ENCODE measurements around the gene SCRT2.

SCRT2 gene

DNA sequence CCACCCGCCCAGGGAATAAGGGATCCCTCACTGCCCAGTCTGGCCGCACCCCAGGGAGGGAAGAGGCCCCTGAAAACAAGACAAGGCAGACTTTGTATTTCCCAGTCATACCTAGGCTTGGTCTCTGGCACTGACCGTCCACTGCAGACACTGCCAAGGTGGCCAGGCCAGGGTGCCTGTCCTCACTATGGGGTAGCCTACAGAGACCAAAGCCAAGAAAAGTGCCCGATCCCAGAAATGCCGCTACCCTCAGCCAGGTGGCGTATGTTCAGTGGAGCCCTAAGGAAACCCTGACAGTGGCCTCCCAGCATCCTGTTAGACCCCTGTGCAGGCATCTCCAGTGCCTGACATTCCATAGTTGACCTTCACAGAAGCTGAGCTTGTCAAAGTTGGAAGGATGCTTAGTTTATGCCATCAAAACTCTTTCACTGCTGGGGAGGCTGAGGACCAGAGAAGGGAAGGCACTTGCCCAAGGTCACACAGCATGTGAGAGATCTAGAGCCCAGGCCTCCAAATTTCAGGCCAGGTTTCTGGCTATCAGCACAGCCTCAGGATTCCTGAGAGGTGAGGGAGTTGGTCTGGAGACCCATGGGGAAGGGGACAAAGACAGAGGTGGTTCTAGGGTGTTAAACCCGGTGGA lies 2.5 kb downstream of the SCRT2 start:
- DNase-seq (ENCODE audit: low read depth): no peak

- no peak for DNase-seq (ENCODE audit: low read depth)
Observed at GRCh38 chr20:671252-672030, 4.2 kb downstream of the SCRT2 start.

- DNase-seq (ENCODE audit: low read depth): no peak
Observed at GRCh38 chr20:669573-669972, 6.0 kb downstream of the SCRT2 start.

DNA sequence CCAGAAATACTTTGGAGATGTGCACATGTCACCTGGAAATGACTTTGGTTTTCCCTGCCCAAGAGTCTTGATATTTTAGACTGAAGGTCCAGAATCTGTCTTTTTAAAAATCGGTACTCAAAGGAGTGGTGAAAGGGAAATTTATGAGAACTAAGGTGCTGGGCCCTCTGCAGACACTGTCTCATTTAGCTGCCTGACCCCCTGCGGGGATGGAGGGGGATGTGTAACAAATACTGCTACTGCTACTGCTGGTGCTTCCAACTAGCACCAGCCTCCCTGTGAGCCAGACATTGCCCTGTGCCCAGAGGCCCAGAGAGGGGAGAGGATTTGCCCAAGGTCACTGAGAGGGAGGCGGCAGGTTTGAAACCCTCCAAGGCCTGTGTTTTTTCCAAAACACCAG lies 7.0 kb downstream of the SCRT2 start:
- DNase-seq (ENCODE audit: low read depth): no peak

GRCh38 chr20:668050-668449 lies 7.6 kb downstream of the SCRT2 start:
- no peak for DNase-seq (ENCODE audit: low read depth)

DNA sequence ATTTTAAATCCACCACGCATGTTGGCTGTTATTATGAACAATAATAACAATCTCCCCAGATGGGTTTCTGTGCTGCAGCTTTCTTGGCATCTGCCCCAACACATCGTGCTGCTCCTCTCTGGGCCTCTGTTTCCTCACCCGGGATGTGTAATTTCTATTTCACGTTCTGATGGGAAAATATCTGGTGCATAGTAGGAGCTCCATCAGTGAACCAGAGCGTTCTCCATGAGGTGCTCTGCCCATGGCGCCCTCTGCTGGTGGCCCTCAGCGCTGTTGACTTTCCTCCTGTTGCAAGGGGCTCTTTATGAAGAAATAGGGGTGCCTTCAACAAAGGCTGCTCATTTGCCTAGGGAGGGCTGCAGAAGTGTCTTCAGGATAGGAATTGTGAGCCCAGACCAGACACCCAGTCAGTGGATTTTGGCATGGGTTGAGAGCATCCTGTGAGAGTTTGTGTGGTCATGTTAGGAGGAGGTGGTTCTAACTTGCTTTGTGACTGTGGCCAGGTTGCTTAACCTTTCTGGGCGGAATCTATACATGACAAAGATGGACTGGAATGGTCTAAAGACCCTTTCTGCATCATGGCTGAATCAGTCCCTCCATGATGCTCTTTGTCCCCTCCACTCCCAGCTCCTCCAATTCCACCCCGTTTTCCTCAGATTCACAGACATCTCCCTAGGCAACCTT lies 8.1 kb downstream of the SCRT2 start:
- DNase-seq (ENCODE audit: low read depth): peak; percentile 32

GRCh38 chr20:666877-667276 lies 8.7 kb downstream of the SCRT2 start:
- DNase-seq (ENCODE audit: low read depth): no peak

DNA sequence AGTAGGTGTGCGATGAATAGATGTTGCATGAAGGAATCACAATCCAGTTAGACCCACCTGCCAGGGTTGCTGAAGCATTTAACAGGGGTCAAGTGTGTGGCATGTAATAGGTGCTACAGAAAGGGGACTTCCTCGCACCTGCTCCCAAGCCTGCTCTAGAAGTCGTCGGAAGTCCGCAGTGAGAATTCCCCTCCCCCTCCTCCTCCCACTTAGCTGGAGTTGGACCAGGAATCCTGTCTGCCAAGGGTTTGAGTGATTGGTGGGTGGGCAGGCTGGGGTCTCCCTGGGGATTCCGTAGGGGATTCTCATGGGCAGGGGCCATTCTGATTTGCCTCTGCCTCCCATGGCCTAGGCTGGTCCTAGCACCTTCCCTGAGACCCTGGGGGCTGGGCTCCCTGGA lies 10.3 kb downstream of the SCRT2 start:
- DNase-seq (ENCODE audit: low read depth): no peak

DNA sequence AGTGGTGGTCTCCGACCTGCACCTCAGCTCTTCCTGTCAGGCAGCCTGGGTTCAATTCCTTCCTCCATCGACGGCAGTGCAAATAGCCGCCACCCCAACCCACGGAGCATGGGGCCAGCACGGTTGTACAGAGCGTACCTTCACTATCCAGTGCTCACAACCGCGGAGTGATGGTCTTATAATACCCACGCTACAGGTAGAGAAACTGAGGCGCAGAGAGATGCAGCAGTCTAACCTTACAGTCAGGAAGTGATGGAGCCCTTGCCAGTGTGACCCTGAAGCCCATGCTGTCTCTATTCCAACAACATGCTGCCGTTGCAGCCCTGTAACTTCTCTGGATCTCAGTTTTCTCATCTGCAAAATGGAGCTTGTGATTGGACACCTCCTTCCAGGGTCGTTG lies 11.0 kb downstream of the SCRT2 start:
- DNase-seq (ENCODE audit: low read depth): no peak

DNA sequence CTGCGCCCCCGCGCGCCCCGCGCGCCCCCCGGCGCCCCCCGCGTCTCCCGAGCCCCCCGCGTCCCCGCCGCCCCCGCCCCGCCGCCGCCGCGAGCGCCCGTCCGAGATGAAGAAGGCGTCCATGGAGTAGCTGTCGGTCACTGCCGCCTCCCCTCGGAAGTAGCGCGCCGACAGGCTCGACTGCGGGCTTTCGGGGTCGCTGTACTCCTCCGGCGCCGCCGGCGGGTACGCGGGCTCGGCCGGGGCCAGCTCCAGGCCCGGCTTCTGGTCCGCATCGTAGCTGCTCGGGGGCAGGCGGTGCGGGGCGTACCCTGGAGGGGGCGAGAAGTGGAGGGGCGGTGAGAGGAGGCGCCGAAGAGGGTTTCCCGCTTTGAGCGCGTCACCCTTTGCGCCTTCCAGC lies 11.5 kb downstream of the SCRT2 start:
- DNase-seq (ENCODE audit: low read depth): no peak

DNA sequence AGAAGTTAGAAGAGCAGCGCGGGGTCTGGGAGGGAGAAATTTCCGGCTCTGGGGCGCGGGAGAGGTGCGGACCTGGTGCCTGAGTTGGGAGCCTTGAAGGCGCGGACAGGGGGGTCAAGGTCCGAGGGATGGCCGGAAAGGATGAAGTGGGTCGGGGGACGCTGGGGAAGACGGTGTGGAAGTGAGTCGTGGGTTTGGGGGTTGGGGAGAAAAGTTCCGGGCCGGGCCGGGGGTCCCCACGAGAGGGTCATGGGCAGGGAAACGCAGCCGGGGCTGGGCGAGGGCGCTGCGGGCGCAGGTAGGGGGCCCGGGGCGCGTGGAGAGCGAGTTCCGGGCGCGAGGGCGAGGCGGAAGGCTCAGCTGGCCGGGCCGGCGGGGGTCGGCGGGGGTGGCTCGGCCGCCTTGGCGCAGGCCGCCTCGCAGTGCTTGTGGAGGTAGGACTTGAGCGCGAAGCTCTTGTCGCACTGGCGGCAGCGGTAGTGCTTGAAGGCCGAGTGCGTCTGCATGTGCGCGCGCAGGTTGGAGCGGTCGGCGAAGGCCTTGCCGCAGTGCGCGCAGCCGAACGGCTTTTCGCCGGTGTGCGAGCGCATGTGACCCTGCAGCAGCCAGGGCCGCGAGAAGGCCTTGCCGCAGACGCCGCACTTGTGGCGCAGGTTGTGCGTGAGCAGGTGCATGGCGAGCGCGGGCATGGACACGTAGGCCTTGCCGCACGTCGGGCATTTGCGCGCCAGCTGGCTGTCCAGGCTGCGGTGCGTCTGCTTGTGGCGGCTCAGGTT lies 12.1 kb downstream of the SCRT2 start:
- DNase-seq (ENCODE audit: low read depth): no peak

- no peak for DNase-seq (ENCODE audit: low read depth)
Observed at GRCh38 chr20:662277-663192, 13.1 kb downstream of the SCRT2 start.

- DNase-seq (ENCODE audit: low read depth): no peak
Observed at GRCh38 chr20:661474-662270, 13.9 kb downstream of the SCRT2 start.

DNA sequence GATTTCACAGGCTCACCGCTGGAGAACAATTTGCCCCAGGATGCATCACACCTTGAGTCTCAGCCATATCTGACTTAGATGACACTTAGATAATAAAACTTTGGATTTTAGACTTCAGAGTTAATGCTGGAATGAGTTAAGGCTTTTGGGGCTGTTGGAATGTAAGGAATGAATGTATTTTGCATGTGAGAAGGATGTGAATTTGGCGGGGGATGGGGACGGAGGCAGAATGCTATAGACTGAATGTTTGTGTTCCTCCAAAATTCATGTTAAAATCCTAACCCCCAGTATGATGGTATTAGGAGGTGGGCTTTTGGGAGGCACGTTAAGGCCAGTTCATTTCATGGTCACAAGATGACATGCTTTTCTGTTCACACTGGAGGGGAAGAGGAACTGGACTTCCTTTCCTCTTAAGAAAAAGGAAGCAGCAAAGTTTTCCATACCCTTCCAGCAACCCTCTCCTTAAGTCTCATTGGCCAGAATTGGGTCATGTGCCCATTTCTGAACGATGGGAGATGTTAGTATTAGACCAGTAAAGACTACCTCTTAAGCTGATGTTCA lies 16.8 kb downstream of the SCRT2 start:
- DNase-seq (ENCODE audit: low read depth): no peak

GRCh38 chr20:658202-658601 lies 17.4 kb downstream of the SCRT2 start:
- no peak for DNase-seq (ENCODE audit: low read depth)

- DNase-seq (ENCODE audit: low read depth): no peak
Observed at GRCh38 chr20:655726-656624, 19.6 kb downstream of the SCRT2 start.

DNA sequence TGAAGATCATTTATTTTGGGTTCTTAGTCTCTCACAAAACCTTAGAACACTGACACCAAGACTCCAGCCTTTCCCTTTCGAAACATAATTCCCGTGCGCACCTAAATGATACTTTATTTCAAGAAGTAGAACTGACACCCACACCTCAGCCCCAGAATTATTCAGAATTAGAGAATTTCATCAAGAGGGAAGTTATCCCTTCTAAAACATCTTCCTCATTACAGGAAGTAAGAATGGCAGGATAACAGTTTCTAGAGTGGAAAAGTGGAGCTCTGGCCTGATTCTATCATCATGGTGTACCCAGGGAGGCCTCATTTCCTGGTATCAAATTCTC lies 21.2 kb downstream of the SCRT2 start:
- DNase-seq (ENCODE audit: low read depth): no peak

DNA sequence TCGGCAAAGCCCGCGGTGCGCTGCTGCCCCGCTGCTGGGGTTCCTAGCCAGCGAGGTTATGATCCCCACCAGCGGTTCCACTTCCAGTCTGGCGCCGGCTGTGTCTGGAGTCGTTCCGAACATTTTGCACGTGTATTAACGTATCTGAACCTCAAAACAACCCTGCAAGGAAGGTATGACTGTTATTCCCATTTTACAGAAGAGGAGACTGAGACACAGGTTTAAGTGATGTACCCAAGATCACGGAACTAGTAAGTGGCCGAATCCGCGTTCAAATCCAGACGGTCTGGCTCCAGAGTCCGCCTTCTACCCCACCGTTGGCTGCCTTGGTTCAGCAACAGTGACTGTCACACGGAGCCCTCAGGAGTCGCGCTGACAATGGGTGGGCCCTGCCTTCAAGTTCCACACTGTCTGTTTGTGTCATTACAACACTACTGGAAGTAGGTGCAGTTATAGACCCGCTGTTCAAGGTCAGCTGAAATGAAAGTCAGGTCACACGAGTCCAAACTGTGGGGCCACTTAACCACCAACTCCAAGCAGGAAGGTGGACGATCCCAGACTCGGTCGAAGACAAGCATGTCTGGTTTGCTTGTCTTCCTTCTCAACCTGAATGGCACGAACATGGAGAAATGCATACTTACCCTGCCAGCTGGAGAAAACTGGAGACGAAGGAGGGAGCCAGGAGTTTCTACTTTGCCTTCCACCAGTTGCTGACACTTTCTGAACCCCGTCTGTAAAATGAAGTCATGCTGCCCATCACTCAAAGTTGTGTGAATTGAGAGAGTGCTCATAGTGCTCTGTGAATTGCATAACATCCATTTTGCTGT lies 21.8 kb downstream of the SCRT2 start:
- no peak for DNase-seq (ENCODE audit: low read depth)
